Bone marrow (tissue), 2 donors: ENCODE data around the gene CDIPT.

Experiments used
- DNase-seq, 2 donors: peaks; one replicate each; lab custom pipeline; 2025; lab: John Stamatoyannopoulos, UW

CDIPT gene

DNA sequence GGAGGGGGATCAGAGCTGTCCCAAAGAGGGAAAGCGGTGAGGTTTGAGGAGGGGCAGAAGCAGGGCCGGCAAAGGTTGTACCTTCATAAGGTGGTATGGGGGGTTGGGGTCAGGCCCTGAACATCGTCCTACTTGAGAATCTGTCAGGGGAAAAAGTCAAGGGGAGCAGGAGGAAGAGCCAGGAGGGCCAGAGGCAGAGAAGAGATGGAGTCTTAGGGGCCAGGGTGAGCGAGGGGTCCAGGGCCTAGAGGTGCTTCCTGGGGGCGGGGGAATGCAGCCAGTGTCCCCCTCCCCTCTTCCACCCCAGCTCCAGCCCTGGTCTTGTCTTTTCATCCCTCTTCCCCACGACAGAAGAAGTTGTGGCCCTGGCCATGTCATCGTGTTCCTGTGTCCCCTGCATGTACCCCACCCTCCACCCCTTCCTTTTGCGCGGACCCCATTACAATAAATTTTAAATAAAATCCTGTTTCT is 52.3 kb downstream of the CDIPT start:
- DNase-seq = no peak

DNA sequence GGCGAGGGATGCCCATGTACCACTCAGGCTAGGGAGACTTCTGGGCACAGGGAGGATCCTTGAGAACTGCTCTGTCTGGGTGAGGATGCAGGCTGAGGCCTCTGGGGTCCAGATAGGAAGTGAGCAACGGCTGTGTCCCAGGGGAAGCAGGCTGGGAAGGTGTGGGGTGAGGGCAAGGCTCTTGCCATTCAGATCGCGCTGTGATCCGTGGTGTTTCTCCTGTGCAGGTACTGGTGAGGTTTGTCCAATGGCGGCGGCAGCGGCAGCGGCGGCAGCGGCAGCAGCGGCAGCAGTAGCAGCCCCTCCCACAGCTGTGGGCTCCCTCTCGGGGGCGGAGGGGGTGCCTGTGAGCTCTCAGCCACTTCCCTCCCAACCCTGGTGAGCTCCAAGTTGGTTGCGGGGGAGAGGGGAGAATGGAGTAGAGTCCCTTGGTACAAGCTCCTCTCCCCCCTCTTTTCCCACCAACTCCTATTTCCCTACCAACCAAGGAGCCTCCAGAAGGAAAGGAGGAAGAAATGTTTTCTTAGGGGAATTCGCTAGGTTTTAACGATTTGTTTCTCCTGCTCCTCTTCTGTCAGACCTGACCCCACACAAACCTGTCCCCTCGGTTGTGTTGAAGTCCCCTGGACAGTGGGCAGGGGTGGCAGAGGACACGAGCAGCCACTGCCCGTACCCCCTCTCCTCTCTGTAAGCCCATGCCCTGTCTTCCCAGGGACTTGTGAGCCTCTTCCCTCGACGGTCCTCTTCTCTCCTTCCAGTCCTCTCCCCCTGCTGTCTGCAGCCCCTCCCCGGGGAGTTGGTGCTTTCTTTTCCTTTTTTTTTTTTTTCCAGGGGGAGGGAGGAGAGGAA is 53.0 kb downstream of the CDIPT start:
- no peak for DNase-seq

DNA sequence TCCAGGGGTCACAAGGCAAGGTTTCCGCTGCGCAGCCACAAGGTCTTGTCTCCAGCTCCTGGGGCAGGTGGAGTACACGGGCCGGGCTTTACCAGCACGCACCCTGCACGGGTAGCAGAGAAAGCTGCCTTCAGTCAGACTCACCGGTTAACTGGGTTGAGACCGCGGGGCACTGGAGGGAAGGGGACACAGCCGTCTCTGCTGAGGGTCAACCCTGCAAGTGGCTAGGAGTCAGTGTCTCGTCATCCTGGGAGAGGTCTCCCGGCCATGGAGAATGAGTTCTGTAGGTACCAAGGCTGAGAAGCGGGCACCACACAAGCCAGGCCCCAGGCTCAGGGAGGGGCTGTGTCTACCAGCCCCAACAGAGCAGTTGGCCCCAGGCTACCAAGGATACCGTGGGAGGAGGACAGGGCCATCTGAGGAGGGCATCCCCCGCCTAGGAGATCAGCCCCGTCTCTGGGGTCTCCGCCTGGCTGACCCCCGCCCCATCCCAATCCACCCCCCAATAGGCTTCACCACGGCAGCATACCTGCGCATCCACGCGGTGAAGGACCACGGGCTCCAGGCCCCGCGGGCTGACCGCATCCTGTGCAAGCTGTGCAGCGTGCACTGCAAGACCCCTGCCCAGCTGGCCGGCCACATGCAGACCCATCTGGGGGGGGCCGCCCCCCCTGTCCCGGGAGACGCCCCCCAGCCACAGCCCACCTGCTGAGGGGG is 53.8 kb downstream of the CDIPT start:
- no peak for DNase-seq
